Left ventricle myocardium inferior (tissue), 1 donor: ENCODE results near the gene INTS11. TPM values are rescaled to one million over a fixed set of nuclear protein-coding genes. Genes with fewer than 3 reads are reported as not detected.

Experiments
- DNase-seq: peaks from one replicate; pipeline ENCODE4 v3.0.0-alpha.2; 2020
- H3K27ac ChIP-seq: fragments of 200-600 bp; replicated peaks from 2 replicates; pipeline ENCODE4 v1.8.0; 2021
- H3K27me3 ChIP-seq: fragments of 200-600 bp; 2 replicates; pipeline ENCODE4 v1.8.0; 2021; ENCODE audit warnings: low read depth
- H3K36me3 ChIP-seq: fragments of 200-600 bp; 2 replicates; pipeline ENCODE4 v1.8.0; 2021
- H3K4me1 ChIP-seq: fragments of 200-600 bp; 2 replicates; pipeline ENCODE4 v1.8.0; 2021
- H3K4me3 ChIP-seq: fragments of 200-600 bp; 2 replicates; pipeline ENCODE4 v1.8.0; 2021; ENCODE audit warnings: mild to moderate bottlenecking, moderate library complexity
- H3K9me3 ChIP-seq: fragments of 200-600 bp; replicated peaks from 2 replicates; pipeline ENCODE4 v1.8.0; 2021
- CTCF ChIP-seq: fragments of 200-600 bp; IDR thresholded peaks from 2 replicates; pipeline ENCODE4 v1.8.0; 2021; ENCODE audit warnings: antibody characterized with exemption, mild to moderate bottlenecking, borderline replicate concordance
- intact Hi-C: fragments of 100-400 bp; cut with micrococcal nuclease; formaldehyde crosslinking; loops from one replicate; pipeline ENCODE4 v1.11.0; 2022
- total RNA-seq: library from RNA; stranded (reverse); fragmentation: NEBNext Ultra II Directional; extraction: Animal tissue kit (Norgen Biotek cat#: 25700); gene quantifications from one replicate; pipeline ENCODE4 v1.2.1, GENCODE V29; 2021
- donor health status: DM: no; HTN: yes; CAD: no; lungs with severe emphysema.

Gene INTS11
- total RNA-seq, 1 donor from 2014 or later: 70.1 TPM

GRCh38 chr1:1335792-1336248 is 11.4 kb upstream of the INTS11 start:
- Histone ChIP-seq H3K4me1 (peaks cover 8% of the 10 kb centered on the region), H3K27ac (no peak overlapping the region), H3K27me3 (no peaks in the 10 kb centered on the region), H3K36me3 (peaks cover 51% of the 10 kb centered on the region), H3K4me3 (no peak overlapping the region), H3K9me3 (no peaks in the 10 kb centered on the region)
- no peak for DNase-seq
- no peak for TF ChIP-seq CTCF
- intact Hi-C loops: no loop called here

- peaks cover 46% of the 10 kb centered on the region for H3K36me3 ChIP-seq
- no peak overlapping the region for H3K27ac ChIP-seq
- no peak for DNase-seq
- no peaks in the 10 kb centered on the region for H3K9me3 ChIP-seq
- H3K4me3 ChIP-seq: no peak overlapping the region
- intact Hi-C loops: no loop called here
- H3K27me3 ChIP-seq: no peaks in the 10 kb centered on the region
- H3K4me1 ChIP-seq: peaks cover 13% of the 10 kb centered on the region
- no peak for TF ChIP-seq CTCF
Observed at GRCh38 chr1:1335283-1335682, 10.8 kb upstream of the INTS11 start.

- no peaks in the 10 kb centered on the region for H3K27me3 ChIP-seq
- H3K27ac ChIP-seq: no peak overlapping the region
- H3K9me3 ChIP-seq: no peaks in the 10 kb centered on the region
- H3K4me3 ChIP-seq: no peak overlapping the region
- TF ChIP-seq CTCF: no peak
- DNase-seq: no peak
- peaks cover 41% of the 10 kb centered on the region for H3K36me3 ChIP-seq
- intact Hi-C loops: no loop called here
- peaks cover 17% of the 10 kb centered on the region for H3K4me1 ChIP-seq
Observed at GRCh38 chr1:1334835-1335234, 10.4 kb upstream of the INTS11 start.

GRCh38 chr1:1333551-1334241 is 9.2 kb upstream of the INTS11 start:
- no peak for TF ChIP-seq CTCF
- H3K4me3 ChIP-seq: no peak overlapping the region
- H3K27me3 ChIP-seq: no peaks in the 10 kb centered on the region
- H3K4me1 ChIP-seq: peaks cover 22% of the 10 kb centered on the region
- no peak overlapping the region for H3K27ac ChIP-seq
- DNase-seq: no peak
- intact Hi-C loops: no loop called here
- H3K9me3 ChIP-seq: no peaks in the 10 kb centered on the region
- H3K36me3 ChIP-seq: peaks cover 35% of the 10 kb centered on the region

- Histone ChIP-seq H3K27ac (no peak overlapping the region), H3K4me3 (no peak overlapping the region), H3K9me3 (no peaks in the 10 kb centered on the region), H3K36me3 (peaks cover 35% of the 10 kb centered on the region), H3K27me3 (no peaks in the 10 kb centered on the region), H3K4me1 (peaks cover 30% of the 10 kb centered on the region)
- DNase-seq: no peak
- TF ChIP-seq CTCF: no peak
- intact Hi-C loops: no loop called here
Observed at GRCh38 chr1:1332774-1333480, 8.5 kb upstream of the INTS11 start.
